ENCODE results near the gene FLVCR1.

DNA sequence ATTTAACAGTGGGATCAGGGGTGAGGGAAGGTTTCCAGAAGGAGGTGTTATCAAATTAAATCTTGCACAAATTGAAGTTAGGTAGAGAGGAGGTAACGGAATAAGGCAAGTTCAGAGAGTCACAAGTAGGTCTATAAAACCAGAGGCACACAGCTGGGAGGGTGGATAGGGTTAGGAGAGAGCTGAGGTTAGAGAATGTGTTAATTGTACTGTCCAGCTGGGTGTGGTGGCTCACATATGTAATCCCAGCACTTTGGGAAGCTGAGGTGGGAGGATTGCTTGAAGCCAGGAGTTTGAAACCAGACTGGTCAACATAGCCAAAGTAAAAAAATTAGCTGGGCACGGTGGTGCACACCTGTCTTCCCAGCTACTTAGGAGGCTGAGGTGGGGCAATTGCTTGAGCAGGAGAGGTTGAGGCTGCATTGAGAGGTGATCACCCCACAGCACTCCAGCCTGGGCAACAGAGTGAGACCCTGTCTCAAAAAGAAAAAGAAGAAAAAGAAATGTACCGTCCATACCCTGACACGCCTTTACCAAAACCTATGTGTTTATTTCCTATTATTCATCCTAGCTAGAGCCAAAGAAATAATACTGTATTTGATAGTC is 30.8 kb upstream of the FLVCR1 start:
- TF ChIP-seq, protein P1, sequence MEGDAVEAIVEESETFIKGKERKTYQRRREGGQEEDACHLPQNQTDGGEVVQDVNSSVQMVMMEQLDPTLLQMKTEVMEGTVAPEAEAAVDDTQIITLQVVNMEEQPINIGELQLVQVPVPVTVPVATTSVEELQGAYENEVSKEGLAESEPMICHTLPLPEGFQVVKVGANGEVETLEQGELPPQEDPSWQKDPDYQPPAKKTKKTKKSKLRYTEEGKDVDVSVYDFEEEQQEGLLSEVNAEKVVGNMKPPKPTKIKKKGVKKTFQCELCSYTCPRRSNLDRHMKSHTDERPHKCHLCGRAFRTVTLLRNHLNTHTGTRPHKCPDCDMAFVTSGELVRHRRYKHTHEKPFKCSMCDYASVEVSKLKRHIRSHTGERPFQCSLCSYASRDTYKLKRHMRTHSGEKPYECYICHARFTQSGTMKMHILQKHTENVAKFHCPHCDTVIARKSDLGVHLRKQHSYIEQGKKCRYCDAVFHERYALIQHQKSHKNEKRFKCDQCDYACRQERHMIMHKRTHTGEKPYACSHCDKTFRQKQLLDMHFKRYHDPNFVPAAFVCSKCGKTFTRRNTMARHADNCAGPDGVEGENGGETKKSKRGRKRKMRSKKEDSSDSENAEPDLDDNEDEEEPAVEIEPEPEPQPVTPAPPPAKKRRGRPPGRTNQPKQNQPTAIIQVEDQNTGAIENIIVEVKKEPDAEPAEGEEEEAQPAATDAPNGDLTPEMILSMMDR (IDR thresholded peaks at IDR 0.05) = no peak
- no peak for TF ChIP-seq EP300 (IDR thresholded peaks at IDR 0.05)
- no peak for TF ChIP-seq POLR2A (IDR thresholded peaks at IDR 0.05)

Measured in ovary (tissue), 3 donors.